ENCODE results near the gene NGEF. TPM values are rescaled to one million over a fixed set of nuclear protein-coding genes. Genes with fewer than 3 reads are reported as not detected.

The NGEF gene
- total and polyA plus RNA-seq, 10 of the 15 experiments (the other 5 are each of a cell fraction or from before 2014, with no cell fraction given): 0.12 TPM; not detected in 9

DNA sequence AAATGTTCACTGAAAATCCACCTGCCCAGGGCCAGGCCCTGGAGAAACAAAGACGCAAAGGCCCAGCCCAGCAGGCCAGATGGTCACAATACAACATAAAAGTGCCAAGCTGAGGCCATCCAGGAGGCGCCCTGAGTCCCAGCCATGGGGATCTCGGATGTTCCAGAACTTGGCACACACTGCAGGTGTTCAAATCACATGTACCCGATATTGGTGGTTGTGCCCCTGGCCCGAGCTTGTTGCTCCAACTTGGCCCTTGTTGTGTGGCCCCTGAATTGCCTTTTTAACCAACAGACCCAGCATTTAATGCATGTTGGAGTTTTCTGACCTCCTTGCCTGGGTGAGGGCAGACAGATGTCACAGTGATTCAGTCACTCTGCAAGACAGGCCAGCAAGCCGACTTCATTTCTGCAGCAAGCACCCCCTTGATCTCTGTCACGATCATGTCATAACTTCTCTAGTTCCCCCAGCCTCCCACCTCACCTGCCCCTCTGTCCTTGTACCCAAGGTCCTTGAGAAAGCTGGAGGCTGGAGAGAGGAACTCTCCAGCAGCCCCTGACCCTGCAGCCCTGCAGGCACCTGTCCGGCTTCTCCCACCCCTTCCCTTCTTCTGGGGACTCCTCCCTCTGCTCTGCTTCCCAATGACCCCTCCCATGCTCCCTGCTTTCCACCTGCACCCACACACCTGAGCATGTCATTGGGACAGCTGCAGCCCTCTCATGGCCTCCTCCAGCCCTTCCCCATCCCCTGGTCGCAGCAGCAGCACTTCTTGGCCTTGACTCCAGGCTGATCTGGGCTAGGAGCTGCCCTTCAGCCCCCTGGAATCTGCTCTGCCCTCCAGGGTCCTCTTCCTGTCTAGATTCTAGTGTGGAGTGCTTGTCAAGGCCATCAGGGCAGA lies 9.1 kb downstream of the NGEF start (continued):
- TF ChIP-seq, protein P1, sequence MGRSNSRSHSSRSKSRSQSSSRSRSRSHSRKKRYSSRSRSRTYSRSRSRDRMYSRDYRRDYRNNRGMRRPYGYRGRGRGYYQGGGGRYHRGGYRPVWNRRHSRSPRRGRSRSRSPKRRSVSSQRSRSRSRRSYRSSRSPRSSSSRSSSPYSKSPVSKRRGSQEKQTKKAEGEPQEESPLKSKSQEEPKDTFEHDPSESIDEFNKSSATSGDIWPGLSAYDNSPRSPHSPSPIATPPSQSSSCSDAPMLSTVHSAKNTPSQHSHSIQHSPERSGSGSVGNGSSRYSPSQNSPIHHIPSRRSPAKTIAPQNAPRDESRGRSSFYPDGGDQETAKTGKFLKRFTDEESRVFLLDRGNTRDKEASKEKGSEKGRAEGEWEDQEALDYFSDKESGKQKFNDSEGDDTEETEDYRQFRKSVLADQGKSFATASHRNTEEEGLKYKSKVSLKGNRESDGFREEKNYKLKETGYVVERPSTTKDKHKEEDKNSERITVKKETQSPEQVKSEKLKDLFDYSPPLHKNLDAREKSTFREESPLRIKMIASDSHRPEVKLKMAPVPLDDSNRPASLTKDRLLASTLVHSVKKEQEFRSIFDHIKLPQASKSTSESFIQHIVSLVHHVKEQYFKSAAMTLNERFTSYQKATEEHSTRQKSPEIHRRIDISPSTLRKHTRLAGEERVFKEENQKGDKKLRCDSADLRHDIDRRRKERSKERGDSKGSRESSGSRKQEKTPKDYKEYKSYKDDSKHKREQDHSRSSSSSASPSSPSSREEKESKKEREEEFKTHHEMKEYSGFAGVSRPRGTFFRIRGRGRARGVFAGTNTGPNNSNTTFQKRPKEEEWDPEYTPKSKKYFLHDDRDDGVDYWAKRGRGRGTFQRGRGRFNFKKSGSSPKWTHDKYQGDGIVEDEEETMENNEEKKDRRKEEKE (IDR thresholded peaks at IDR 0.05): no peak
- TF ChIP-seq BMI1 (IDR thresholded peaks at IDR 0.05; ENCODE audit: borderline replicate concordance) (no peak), CHD2 (IDR thresholded peaks at IDR 0.05; ENCODE audit: borderline replicate concordance, low read depth, low read length) (no peak), SUPT20H (IDR thresholded peaks at IDR 0.05; ENCODE audit: borderline replicate concordance, control insufficient read depth, low read depth, low read length) (no peak)
- TF ChIP-seq, protein P2, sequence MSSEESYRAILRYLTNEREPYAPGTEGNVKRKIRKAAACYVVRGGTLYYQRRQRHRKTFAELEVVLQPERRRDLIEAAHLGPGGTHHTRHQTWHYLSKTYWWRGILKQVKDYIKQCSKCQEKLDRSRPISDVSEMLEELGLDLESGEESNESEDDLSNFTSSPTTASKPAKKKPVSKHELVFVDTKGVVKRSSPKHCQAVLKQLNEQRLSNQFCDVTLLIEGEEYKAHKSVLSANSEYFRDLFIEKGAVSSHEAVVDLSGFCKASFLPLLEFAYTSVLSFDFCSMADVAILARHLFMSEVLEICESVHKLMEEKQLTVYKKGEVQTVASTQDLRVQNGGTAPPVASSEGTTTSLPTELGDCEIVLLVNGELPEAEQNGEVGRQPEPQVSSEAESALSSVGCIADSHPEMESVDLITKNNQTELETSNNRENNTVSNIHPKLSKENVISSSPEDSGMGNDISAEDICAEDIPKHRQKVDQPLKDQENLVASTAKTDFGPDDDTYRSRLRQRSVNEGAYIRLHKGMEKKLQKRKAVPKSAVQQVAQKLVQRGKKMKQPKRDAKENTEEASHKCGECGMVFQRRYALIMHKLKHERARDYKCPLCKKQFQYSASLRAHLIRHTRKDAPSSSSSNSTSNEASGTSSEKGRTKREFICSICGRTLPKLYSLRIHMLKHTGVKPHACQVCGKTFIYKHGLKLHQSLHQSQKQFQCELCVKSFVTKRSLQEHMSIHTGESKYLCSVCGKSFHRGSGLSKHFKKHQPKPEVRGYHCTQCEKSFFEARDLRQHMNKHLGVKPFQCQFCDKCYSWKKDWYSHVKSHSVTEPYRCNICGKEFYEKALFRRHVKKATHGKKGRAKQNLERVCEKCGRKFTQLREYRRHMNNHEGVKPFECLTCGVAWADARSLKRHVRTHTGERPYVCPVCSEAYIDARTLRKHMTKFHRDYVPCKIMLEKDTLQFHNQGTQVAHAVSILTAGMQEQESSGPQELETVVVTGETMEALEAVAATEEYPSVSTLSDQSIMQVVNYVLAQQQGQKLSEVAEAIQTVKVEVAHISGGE (CRISPR knock-in tag; IDR thresholded peaks at IDR 0.05): no peak
- TF ChIP-seq, protein P3, sequence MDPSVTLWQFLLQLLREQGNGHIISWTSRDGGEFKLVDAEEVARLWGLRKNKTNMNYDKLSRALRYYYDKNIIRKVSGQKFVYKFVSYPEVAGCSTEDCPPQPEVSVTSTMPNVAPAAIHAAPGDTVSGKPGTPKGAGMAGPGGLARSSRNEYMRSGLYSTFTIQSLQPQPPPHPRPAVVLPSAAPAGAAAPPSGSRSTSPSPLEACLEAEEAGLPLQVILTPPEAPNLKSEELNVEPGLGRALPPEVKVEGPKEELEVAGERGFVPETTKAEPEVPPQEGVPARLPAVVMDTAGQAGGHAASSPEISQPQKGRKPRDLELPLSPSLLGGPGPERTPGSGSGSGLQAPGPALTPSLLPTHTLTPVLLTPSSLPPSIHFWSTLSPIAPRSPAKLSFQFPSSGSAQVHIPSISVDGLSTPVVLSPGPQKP (IDR thresholded peaks at IDR 0.05; ENCODE audit: low read depth, low read length): no peak
